GM08714 (cell line): ENCODE data around the gene CLDN4.
"Not testable (repeated sequence)": the region's sequence is repeated elsewhere in the genome, so short reads cannot be mapped to it uniquely, and the experiment has no call there.

Source experiments
- H3K4me3 ChIP-seq: fragments of 200-500 bp; sonication (Bioruptor generic); 2 replicates; pipeline ENCODE4 v1.5.1; 2014; ENCODE audit warnings: mild to moderate bottlenecking, low read length, inconsistent platforms
- ZNF274 ChIP-seq: IDR thresholded peaks from 2 replicates; pipeline ENCODE4 v1.6.1; 2012; ENCODE audit warnings: mild to moderate bottlenecking, low read depth, low read length

Gene CLDN4

GRCh38 chr7:73831834-73832651 lies 1.2 kb downstream of the CLDN4 start:
- H3K4me3 ChIP-seq, result no peak overlapping the region
- no peak for TF ChIP-seq ZNF274

- H3K4me3 ChIP-seq, result no peak overlapping the region
- no peak for TF ChIP-seq ZNF274
Measured at GRCh38 chr7:73832806-73833205, 2.0 kb downstream of the CLDN4 start.

DNA sequence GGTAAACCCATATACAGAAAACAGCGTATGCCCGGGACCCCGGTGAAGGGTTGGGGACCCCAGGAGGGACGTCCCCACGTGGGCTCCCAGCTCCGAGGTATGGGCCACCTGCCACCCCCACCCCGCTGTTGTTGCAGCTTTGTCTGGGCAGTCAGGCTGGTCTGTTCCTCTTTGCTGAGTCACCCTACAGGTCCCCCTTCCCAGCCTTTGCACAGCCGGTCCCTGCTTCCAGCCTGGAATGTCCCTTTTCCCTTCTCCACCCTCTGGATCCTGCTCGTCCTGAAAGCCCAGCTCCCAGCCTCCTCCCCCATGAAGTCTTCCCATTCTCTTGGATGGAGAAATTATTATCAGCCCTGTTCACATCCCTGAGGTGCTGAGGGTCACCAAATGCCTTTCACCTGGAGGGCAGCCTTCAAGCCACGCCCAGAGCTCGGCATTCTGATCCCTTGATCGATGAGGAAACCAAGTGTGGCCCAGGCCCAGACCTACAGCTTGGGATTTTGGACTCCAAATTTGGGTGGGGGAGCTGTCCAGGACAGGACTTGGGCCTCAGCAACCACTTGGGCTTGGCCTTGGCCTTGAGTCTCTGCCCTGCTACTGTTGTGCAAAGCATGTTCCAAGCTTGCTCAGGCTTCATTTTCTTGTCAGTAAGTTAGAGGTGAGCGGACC lies 2.6 kb downstream of the CLDN4 start:
- no peak for TF ChIP-seq ZNF274
- no peak overlapping the region for H3K4me3 ChIP-seq

GRCh38 chr7:73834626-73835191 lies 3.9 kb downstream of the CLDN4 start:
- H3K4me3 ChIP-seq, result no peak overlapping the region
- TF ChIP-seq ZNF274, result no peak

DNA sequence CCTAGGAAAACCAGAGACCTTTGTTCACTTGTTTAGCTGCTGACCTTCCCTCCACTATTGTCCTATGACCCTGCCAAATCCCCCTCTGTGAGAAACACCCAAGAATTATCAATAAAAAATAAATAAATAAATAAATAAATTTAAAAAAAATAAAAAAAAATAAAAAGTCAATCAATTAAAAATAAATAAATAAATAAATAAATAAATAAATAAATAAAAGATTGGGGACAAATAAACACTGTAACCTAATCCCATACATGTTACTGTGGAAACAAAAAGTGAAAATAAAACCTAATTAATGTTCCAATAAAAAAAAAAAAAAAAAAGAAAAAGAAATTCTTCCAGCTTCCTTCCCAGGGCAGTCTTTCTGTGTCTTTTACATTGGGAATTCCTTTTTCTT lies 6.4 kb downstream of the CLDN4 start:
- H3K4me3 ChIP-seq, result not testable (repeated sequence)

DNA sequence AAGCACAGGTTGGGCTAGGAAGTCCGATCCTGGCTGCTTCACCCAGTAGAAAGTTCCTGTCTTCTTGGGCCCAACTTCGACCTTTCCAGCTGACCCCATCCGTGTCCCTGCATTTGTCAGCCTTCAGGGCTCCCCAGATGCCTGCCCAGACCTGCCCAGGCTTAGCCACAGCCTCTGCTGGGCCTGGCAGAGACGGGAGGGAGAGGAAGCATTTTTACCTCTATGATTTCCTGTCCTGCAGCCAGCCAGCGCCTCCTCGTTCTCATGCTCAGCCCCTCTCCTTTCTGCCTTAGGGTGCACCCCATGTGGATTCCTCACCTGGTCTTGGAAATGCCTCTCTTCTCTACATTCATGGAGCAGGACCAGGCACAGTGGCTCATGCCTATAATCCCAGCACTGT lies 7.8 kb downstream of the CLDN4 start:
- TF ChIP-seq ZNF274, result no peak

DNA sequence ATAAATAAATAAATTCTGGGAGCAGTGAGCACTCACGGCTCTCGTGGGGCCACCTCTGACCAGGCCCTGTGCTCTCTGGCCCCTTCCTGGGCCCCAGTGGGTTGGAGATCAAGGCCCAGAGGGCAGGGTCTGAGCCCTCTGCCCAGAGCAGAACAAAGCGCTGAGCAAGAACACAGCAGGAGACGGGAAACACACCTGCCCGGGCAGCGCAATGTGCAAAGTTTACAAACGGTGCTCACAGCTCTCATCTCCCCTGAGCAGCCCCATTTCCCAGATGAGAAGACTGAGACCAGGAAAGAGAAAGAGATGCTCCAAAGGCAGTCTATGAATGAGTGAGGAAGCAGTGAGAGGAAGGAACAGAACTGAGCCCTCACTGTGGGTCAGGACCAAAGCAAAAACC lies 8.5 kb downstream of the CLDN4 start:
- H3K4me3 ChIP-seq, result no peak overlapping the region
- no peak for TF ChIP-seq ZNF274

More for the DNA sequence above, 7.8 kb downstream of the CLDN4 start:
- H3K4me3 ChIP-seq, result no peak overlapping the region

DNA sequence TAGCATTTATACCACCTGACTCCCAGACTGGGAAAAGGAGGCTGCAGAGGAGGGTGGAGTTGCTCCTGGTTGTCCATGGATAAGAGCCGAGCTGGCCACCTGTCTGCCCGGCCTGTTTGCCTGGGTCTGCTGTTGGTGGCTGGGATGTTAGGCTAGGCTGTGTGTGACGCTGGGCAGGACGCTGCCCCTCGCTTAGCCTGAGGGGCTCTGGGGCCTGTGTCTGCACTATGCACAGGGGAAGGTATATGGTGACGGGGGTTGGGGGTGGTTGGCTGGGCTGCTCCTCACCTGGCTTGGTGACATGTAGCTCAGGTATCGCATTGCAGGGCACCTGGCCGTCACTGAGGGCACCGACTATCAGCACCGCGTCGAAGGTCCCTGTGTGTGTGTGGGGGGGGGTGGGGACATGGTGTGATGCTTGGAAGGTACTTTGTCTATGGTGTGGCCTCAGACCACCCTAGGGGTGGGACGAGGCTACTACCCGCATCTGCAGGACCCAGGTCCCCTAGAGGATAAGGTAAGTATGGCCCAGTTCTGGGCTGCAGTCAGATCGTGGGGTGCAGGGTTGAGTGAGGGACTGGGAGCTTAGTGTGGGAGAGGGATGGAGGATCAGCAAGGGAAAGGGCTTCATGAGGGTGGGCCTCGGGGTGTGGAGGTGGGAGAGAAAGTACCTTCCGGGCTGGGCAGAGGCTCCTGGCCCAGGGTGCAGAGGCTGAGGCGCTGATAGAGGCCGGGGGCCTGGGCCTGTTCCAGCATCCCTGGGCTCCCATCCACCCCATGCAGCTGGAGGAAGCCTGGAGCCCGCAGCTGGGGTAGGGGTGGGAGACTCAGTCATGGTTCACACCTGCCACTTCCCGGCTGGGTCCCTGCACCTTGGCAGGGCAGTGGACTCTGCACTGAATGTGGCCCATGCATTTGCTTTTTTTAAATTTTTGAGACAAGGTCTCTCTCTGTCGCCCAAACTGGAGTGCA lies 9.2 kb downstream of the CLDN4 start:
- no peak for TF ChIP-seq ZNF274
- no peak overlapping the region for H3K4me3 ChIP-seq

GRCh38 chr7:73840715-73841379 lies 10.1 kb downstream of the CLDN4 start:
- no peak for TF ChIP-seq ZNF274
- H3K4me3 ChIP-seq, result no peak overlapping the region

DNA sequence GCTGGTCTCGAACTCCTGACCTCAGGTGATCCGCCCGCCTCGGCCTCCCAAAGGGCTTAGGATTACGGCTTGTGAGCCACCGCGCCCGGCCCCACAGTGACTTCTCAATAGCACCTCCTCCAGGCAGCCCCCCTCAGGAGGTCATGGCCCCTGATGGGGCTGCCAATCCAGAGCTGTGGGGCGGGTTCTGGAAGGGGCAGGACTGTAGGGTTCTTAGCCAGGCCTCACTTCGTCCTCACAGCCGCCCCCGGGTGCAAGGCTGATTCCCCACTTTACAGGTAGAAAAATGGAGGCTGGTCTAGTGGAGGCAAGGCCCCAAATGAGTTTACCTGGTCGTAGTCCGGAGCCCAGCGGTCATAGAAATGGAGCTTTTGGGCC lies 10.9 kb downstream of the CLDN4 start:
- TF ChIP-seq ZNF274, result no peak
- H3K4me3 ChIP-seq, result peak overlapping the region; percentile 47; the same call in 1 of the 2 replicates

GRCh38 chr7:73842067-73842976 lies 11.5 kb downstream of the CLDN4 start, which contains the start of gene METTL27:
Gene METTL27, minus strand, starts transcription at chr7:73842516. Its CDS starts 376 bp downstream, at chr7:73842140.
- TF ChIP-seq ZNF274, result no peak
- peak within 1 kb of the TSS; percentile 80 for H3K4me3 ChIP-seq

GRCh38 chr7:73844131-73844547 lies 13.3 kb downstream of the CLDN4 start:
- no peak overlapping the region for H3K4me3 ChIP-seq

More at GRCh38 chr7:73844131-73844547, 13.3 kb downstream of the CLDN4 start:
- TF ChIP-seq ZNF274, result no peak
